K562 (cell line): ENCODE results near the gene BTBD16. TPM values are rescaled to one million over a fixed set of nuclear protein-coding genes. Genes with fewer than 3 reads are reported as not detected.

Experiments
- ATAC-seq: fragments of 200-7000 bp; cut with Tn5 transposase; 3 replicates; pipeline ENCODE4 v1.9.1; 2020; ENCODE audit warnings: moderate library complexity
- BruUV-seq: library from RNA; stranded (reverse); fragments of 400-500 nt; replicated peaks from 2 replicates; lab custom pipeline; 2021; lab: Mats Ljungman, UMichigan
- CTCF ChIA-PET: fragments of 300-600 bp; formaldehyde crosslinking; extraction: SDS; loops from one replicate; lab custom pipeline; 2021; ENCODE audit warnings: low intra/inter-chr PET ratio; lab: Yijun Ruan, JAX
- POLR2A ChIA-PET: fragments of 300-600, 350-650 bp; sonication (Branson Sonifier 250); formaldehyde crosslinking; extraction: SDS; loops from one replicate; lab custom pipeline; 2021; ENCODE audit warnings: antibody characterized with exemption, inconsistent platforms; lab: Yijun Ruan, JAX
- DNase-seq, 4 experiments: peaks; one replicate each; pipeline versions ENCODE4 v3.0.0 to v3.0.0-alpha.2; 2011 to 2018; ENCODE audit warnings: low spot score in 3 of 4, mixed read lengths in 3 of 4; ENCODE audit errors: extremely low read depth in 1 of 4
- FAIRE-seq: peaks from 2 replicates; lab custom pipeline; 2011; peaks lifted over from hg19 to GRCh38; lab: Jason Lieb, UNC
- H2AFZ ChIP-seq: 2 replicates; pipeline ENCODE4 v1.6.0; 2011; ENCODE audit warnings: low read depth, low read length, control low read depth, inconsistent platforms
- H3K27ac ChIP-seq: fragments of 200-600 bp; 3 replicates; pipeline ENCODE4 v1.8.0; 2011; ENCODE audit warnings: low read depth, mild to moderate bottlenecking, control low read depth, inconsistent platforms, low read length, moderate library complexity, mixed read lengths; ENCODE audit errors: extremely low read depth
- H3K27me3 ChIP-seq, 2 experiments: fragments of 300-600 bp in 1 of 2; 2 replicates in 1 of 2; 3 replicates in 1 of 2; pipeline versions ENCODE4 v1.6.0 to v1.8.0; 2011; ENCODE audit warnings: inconsistent platforms in 2 of 2, low read length in 2 of 2, mild to moderate bottlenecking in 1 of 2, mixed read lengths in 1 of 2, moderate library complexity in 1 of 2; ENCODE audit not compliant: control insufficient read depth in 2 of 2, insufficient read depth in 2 of 2
- H3K36me3 ChIP-seq: fragments of 300-600 bp; 3 replicates; pipeline ENCODE4 v1.8.0; 2011; ENCODE audit warnings: mild to moderate bottlenecking, low read length, inconsistent platforms; ENCODE audit not compliant: control insufficient read depth, insufficient read depth
- H3K4me1 ChIP-seq, 2 experiments: fragments of 200-600 bp in 1 of 2; replicated peaks in 1 of 2; 2 replicates in 1 of 2; 3 replicates in 1 of 2; pipeline versions ENCODE4 v1.5.1 to v1.8.0; 2011; ENCODE audit warnings: inconsistent platforms in 2 of 2, low read length in 2 of 2, mild to moderate bottlenecking in 1 of 2, mixed read lengths in 1 of 2, moderate library complexity in 1 of 2; ENCODE audit not compliant: control insufficient read depth in 2 of 2, insufficient read depth in 2 of 2
- H3K4me2 ChIP-seq: 2 replicates; pipeline ENCODE4 v1.6.1; 2011; ENCODE audit warnings: low read length, control low read depth, inconsistent platforms, mixed read lengths; ENCODE audit not compliant: insufficient read depth
- H3K4me3 ChIP-seq: fragments of 200-600 bp; sonication (generic), shearing (Covaris generic); 2 replicates; pipeline ENCODE4 v1.5.1; 2016; ENCODE audit warnings: control low read depth, inconsistent platforms
- H3K79me2 ChIP-seq: fragments of 200-600 bp; 3 replicates; pipeline ENCODE4 v1.8.0; 2011; ENCODE audit warnings: low read length, inconsistent platforms; ENCODE audit not compliant: control insufficient read depth, insufficient read depth
- H3K9ac ChIP-seq, 2 experiments: 2 replicates each; pipeline versions ENCODE4 v1.6.0 to v1.6.1; 2011; ENCODE audit warnings: low read depth in 2 of 2, low read length in 2 of 2, control low read depth in 1 of 2, inconsistent platforms in 1 of 2, mild to moderate bottlenecking in 1 of 2, mixed read lengths in 1 of 2; ENCODE audit not compliant: insufficient read depth in 1 of 2
- H3K9me1 ChIP-seq: one replicate; pipeline ENCODE4 v1.6.0; 2011; ENCODE audit warnings: inconsistent platforms, mild to moderate bottlenecking, low read length, moderate library complexity; ENCODE audit not compliant: control insufficient read depth, insufficient read depth
- H3K9me3 ChIP-seq: replicated peaks from 2 replicates; pipeline ENCODE4 v1.5.1; 2011; ENCODE audit warnings: low read depth, low read length, inconsistent platforms; ENCODE audit not compliant: control insufficient read depth, insufficient read depth
- H4K20me1 ChIP-seq: replicated peaks from 2 replicates; pipeline ENCODE4 v1.6.1; 2011; ENCODE audit warnings: low read length, inconsistent platforms, mixed read lengths; ENCODE audit not compliant: control insufficient read depth, insufficient read depth
- BRF1 ChIP-seq: IDR thresholded peaks from 3 replicates; pipeline ENCODE4 v1.6.1; 2011; ENCODE audit warnings: borderline replicate concordance, mild to moderate bottlenecking; ENCODE audit not compliant: insufficient read length; ENCODE audit errors: extremely low read depth
- DNMT1 ChIP-seq: fragments of 450-650 bp; IDR thresholded peaks from 2 replicates; pipeline ENCODE4 v1.6.1; 2016; ENCODE audit warnings: antibody characterized with exemption, mild to moderate bottlenecking
- EZH2 ChIP-seq: IDR thresholded peaks from 2 replicates; pipeline ENCODE4 v1.6.1; 2012; ENCODE audit warnings: low read depth, mild to moderate bottlenecking, inconsistent platforms, low read length, borderline replicate concordance
- HDAC2 ChIP-seq: fragments of 450-650 bp; IDR thresholded peaks from 2 replicates; pipeline ENCODE4 v1.6.1; 2016; ENCODE audit warnings: mild to moderate bottlenecking
- ZNF586 ChIP-seq: fragments of 450-650 bp; formaldehyde crosslinking; conservative IDR thresholded peaks from 2 replicates; pipeline ENCODE4 v1.4.0; 2020; ENCODE audit warnings: mild to moderate bottlenecking, moderate library complexity
- WGBS: fragments of 100-300 bp; shearing (Covaris generic); methylation state at CpG from one replicate; pipeline ENCODE4 v1.1.6; 2016; ENCODE audit warnings: low coverage, mixed read lengths; ENCODE audit not compliant: insufficient coverage; ENCODE audit errors: missing lambda C conversion rate; 5-methylcytosine and 5-hydroxymethylcytosine counted together
- in situ Hi-C: fragments of 300-500 bp; cut with MboI; formaldehyde crosslinking; loops from 4 replicates; pipeline ENCODE4 v1.15.0; 2018; ENCODE audit warnings: inconsistent platforms, mixed read lengths
- intact Hi-C: fragments of 100-400 bp; cut with micrococcal nuclease; formaldehyde crosslinking; loops from 2 replicates; pipeline ENCODE4 v1.14.2; 2022
- polyA plus RNA-seq, 8 experiments: library from polyadenylated mRNA; depleted of rRNA in 4 of 8; stranded (reverse) in 5 of 8; unstranded in 3 of 8; fragments of >200 nt; fragmentation: Nextera tagmentation in 2 of 8; fragmentation: Illumina TruSeq in 1 of 8; extraction: Ambion mirVana in 2 of 8; extraction: Trizol in 1 of 8; gene quantifications; 2 replicates each; pipeline versions ENCODE4 v1.2.1 to v1.2.3, GENCODE V29; 2011 to 2014; ENCODE audit warnings: inconsistent platforms in 1 of 8, missing spikeins in 1 of 8
- total RNA-seq, 7 experiments: library from RNA; depleted of rRNA in 6 of 7; stranded (reverse); fragments of >200 nt in 6 of 7; fragmentation: Illumina TruSeq in 2 of 7; extraction: Trizol in 2 of 7; gene quantifications; 2 replicates each; pipeline versions ENCODE4 v1.2.1 to v1.2.3, GENCODE V29; 2011 to 2021; ENCODE audit warnings: low replicate concordance in 1 of 7
- TF ChIP-seq, protein P1 (sequence below), 2 experiments: fragments of 450-650 bp in 1 of 2; IDR thresholded peaks; 2 replicates each; pipeline ENCODE4 v1.6.1; 2011 to 2017; ENCODE audit warnings: low read depth in 2 of 2, antibody characterized with exemption in 1 of 2, borderline replicate concordance in 1 of 2, low read length in 1 of 2, mild to moderate bottlenecking in 1 of 2, mixed read lengths in 1 of 2; ENCODE audit not compliant: control insufficient read depth in 1 of 2
- TF ChIP-seq, protein P2 (sequence below), 2 experiments: fragments of 450-650 bp; IDR thresholded peaks; 2 replicates each; pipeline ENCODE4 v1.6.1; 2016

BTBD16 gene
- total and polyA plus RNA-seq, 9 of the 15 experiments (the other 6 are each of a cell fraction or from before 2014, with no cell fraction given), result 0.11 TPM; not detected in 8

GRCh38 chr10:122346326-122346950 is 75.3 kb downstream of the BTBD16 start:
- TF ChIP-seq, protein P1, sequence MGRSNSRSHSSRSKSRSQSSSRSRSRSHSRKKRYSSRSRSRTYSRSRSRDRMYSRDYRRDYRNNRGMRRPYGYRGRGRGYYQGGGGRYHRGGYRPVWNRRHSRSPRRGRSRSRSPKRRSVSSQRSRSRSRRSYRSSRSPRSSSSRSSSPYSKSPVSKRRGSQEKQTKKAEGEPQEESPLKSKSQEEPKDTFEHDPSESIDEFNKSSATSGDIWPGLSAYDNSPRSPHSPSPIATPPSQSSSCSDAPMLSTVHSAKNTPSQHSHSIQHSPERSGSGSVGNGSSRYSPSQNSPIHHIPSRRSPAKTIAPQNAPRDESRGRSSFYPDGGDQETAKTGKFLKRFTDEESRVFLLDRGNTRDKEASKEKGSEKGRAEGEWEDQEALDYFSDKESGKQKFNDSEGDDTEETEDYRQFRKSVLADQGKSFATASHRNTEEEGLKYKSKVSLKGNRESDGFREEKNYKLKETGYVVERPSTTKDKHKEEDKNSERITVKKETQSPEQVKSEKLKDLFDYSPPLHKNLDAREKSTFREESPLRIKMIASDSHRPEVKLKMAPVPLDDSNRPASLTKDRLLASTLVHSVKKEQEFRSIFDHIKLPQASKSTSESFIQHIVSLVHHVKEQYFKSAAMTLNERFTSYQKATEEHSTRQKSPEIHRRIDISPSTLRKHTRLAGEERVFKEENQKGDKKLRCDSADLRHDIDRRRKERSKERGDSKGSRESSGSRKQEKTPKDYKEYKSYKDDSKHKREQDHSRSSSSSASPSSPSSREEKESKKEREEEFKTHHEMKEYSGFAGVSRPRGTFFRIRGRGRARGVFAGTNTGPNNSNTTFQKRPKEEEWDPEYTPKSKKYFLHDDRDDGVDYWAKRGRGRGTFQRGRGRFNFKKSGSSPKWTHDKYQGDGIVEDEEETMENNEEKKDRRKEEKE (IDR thresholded peaks at IDR 0.05; ENCODE audit: borderline replicate concordance in 1 of 2, control insufficient read depth in 1 of 2, low read depth in 2 of 2, low read length in 1 of 2), result no peak
- TF ChIP-seq ZNF586 (CRISPR knock-in tag) (no peak), HDAC2 (no peak), BRF1 (no peak), DNMT1 (no peak), EZH2 (no peak)
- TF ChIP-seq, protein P2, sequence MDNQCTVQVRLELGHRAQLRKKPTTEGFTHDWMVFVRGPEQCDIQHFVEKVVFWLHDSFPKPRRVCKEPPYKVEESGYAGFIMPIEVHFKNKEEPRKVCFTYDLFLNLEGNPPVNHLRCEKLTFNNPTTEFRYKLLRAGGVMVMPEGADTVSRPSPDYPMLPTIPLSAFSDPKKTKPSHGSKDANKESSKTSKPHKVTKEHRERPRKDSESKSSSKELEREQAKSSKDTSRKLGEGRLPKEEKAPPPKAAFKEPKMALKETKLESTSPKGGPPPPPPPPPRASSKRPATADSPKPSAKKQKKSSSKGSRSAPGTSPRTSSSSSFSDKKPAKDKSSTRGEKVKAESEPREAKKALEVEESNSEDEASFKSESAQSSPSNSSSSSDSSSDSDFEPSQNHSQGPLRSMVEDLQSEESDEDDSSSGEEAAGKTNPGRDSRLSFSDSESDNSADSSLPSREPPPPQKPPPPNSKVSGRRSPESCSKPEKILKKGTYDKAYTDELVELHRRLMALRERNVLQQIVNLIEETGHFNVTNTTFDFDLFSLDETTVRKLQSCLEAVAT (IDR thresholded peaks at IDR 0.05), result no peak
- no peak for FAIRE-seq
- 6% methylated on average over 3 of the region's 4 CpGs for WGBS

More at GRCh38 chr10:122346326-122346950, 75.3 kb downstream of the BTBD16 start:
- in situ Hi-C loops, result no loop called here
- BruUV-seq, result no TSS peak
- Histone ChIP-seq H3K4me1 (no peaks in the 10 kb centered on the region), H3K4me3 (no peak overlapping the region), H3K36me3 (no peaks in the 10 kb centered on the region), H3K27me3 (peaks cover 0 to 9% of the 10 kb centered on the region in 2 experiments; a peak in 4 of 5 replicates), H3K4me2 (no peak overlapping the region), H2AFZ (no peak overlapping the region), H3K9me1 (no peaks in the 10 kb centered on the region), H4K20me1 (no peaks in the 10 kb centered on the region), H3K79me2 (no peaks in the 10 kb centered on the region), H3K27ac (no peak overlapping the region), H3K9me3 (no peaks in the 10 kb centered on the region), H3K9ac (no peak overlapping the region)
- DNase-seq (no peak), ATAC-seq (no peak)
- ChIA-PET POLR2A (no interaction called here), CTCF (no interaction called here)
- intact Hi-C loops, result loop anchor here (10.0 kb wide), 1 partner anchor 218 kb away; the partner anchor contains the start of gene DMBT1
